Activated naive CD8-positive, alpha-beta T cell treated with anti-CD3 and anti-CD28 coated beads, Interleukin-2, amount 10 ng/mL, durations not matched to agents 7 days and 5 days (primary cell): ENCODE data around the gene VPS52. TPM values are rescaled to one million over a fixed set of nuclear protein-coding genes. Genes with fewer than 3 reads are reported as not detected.
"Not testable (repeated sequence)": the region's sequence is repeated elsewhere in the genome, so short reads cannot be mapped to it uniquely, and the experiment has no call there.

Source experiments
- ATAC-seq: fragments of 150-1000 bp; cut with Tn5 transposase; one replicate; pipeline ENCODE4 v1.10.0; 2021; ENCODE audit warnings: low read depth, moderate library complexity
- POLR2A ChIA-PET: fragments of 350-600 bp; sonication (Branson Sonifier 250); formaldehyde crosslinking; loops from one replicate; lab custom pipeline; 2021; ENCODE audit warnings: antibody characterized with exemption; lab: Charles Lee
- DNase-seq: peaks from one replicate; pipeline ENCODE4 v3.0.0; 2021
- H3K27ac Mint-ChIP-seq: one replicate; pipeline ENCODE4 v1.8.0; 2022; ENCODE audit warnings: mild to moderate bottlenecking, mixed read lengths
- H3K27me3 Mint-ChIP-seq: one replicate; pipeline ENCODE4 v1.8.0; 2022; ENCODE audit warnings: mild to moderate bottlenecking, moderate library complexity, mixed read lengths
- H3K36me3 Mint-ChIP-seq: one replicate; pipeline ENCODE4 v1.8.0; 2021; ENCODE audit warnings: mild to moderate bottlenecking, mixed read lengths
- H3K4me1 Mint-ChIP-seq: one replicate; pipeline ENCODE4 v1.8.0; 2021; ENCODE audit warnings: mixed read lengths
- H3K4me3 Mint-ChIP-seq: one replicate; pipeline ENCODE4 v1.8.0; 2022; ENCODE audit warnings: mild to moderate bottlenecking, moderate library complexity, mixed read lengths
- H3K9me3 Mint-ChIP-seq: one replicate; pipeline ENCODE4 v1.8.0; 2021; ENCODE audit warnings: mixed read lengths
- total RNA-seq, 2 experiments: library from RNA; stranded (reverse); gene quantifications; one replicate each; pipeline ENCODE4 v1.2.3, GENCODE V29; 2021

The VPS52 gene
- total RNA-seq, 2 experiments from 2014 or later = 72.3 to 76.0 TPM

GRCh38 chr6:33249732-33250630 lies 21.7 kb downstream of the VPS52 start:
- peaks cover 14% of the 10 kb centered on the region for H3K36me3 Mint-ChIP-seq
- POLR2A ChIA-PET = interaction anchor here (0.5 to 4.1 kb wide), 15 partner anchors 10 to 279 kb away, joined by 3 to 39 read pairs (median 6); partner anchors contain the start of genes B3GALT4, HSD17B8, PFDN6 and RING1
- peak overlapping the region; percentile 91 for H3K27ac Mint-ChIP-seq
- H3K4me3 Mint-ChIP-seq = peak overlapping the region; percentile 87
- peaks cover 26% of the 10 kb centered on the region for H3K4me1 Mint-ChIP-seq
- H3K9me3 Mint-ChIP-seq = no peaks in the 10 kb centered on the region
- ATAC-seq = peak; percentile 0
- no peak for DNase-seq
- peaks cover 6% of the 10 kb centered on the region for H3K27me3 Mint-ChIP-seq

DNA sequence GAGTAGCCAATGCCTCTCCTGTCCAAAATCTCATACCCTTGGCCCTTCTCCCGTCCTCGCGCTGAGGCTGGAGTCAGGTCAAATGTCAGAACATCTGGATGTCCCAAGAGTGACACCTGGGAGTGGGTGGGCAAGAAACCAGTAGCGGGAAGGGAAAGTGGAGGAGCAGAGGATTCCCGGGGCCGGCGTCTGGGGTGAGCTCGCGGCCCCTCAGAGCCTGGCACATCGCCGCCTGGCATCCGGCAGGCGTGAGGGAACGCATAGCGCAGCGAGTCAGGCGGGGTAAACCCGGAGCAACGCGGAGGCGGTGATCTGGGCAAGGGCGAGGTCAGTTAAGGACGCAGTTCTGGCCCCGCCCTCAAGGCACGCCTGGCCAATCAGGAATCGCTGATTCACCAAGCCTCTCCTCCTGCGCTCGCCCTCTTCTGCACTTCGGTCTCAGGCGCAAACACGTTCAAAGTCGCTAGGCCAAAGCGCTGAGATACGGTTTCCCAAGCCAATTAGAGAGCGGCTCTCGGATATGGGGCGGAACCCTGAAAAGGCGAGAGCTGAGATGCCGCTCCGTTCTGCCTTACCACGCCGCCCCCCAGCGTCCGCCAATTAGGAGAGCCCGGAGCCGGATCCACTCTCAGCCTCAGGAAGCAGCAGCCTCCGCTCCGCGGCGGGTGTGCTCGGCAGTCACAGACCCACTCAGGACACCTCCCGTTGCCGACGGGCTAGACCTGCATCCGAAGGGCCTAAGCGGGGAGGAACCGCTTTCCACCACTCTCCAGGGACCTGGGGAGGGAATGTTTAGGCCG lies 22.5 kb downstream of the VPS52 start:
- Mint-ChIP-seq H3K4me1 (peaks cover 26% of the 10 kb centered on the region), H3K36me3 (peaks cover 14% of the 10 kb centered on the region), H3K9me3 (no peaks in the 10 kb centered on the region), H3K27ac (peak overlapping the region; percentile 91), H3K27me3 (peaks cover 6% of the 10 kb centered on the region), H3K4me3 (peak overlapping the region; percentile 87)
- ATAC-seq = peak; percentile 94
- DNase-seq = peak; percentile 92
- POLR2A ChIA-PET = interaction anchor here (1.0 to 4.1 kb wide), 19 partner anchors 9 to 278 kb away, joined by 3 to 39 read pairs (median 6); partner anchors contain the start of genes B3GALT4, HSD17B8, PFDN6 and RING1

GRCh38 chr6:33248643-33248931 lies 23.1 kb downstream of the VPS52 start:
- Mint-ChIP-seq H3K27ac (peak overlapping the region; percentile 91), H3K4me1 (peaks cover 26% of the 10 kb centered on the region), H3K9me3 (no peaks in the 10 kb centered on the region), H3K27me3 (peaks cover 6% of the 10 kb centered on the region), H3K36me3 (peaks cover 14% of the 10 kb centered on the region), H3K4me3 (peak overlapping the region; percentile 87)
- DNase-seq (no peak), ATAC-seq (no peak)
- POLR2A ChIA-PET = interaction anchor here (0.8 to 4.1 kb wide), 16 partner anchors 9 to 277 kb away, joined by 3 to 39 read pairs (median 6); partner anchors contain the start of genes B3GALT4, PFDN6, RING1 and RPS18

DNA sequence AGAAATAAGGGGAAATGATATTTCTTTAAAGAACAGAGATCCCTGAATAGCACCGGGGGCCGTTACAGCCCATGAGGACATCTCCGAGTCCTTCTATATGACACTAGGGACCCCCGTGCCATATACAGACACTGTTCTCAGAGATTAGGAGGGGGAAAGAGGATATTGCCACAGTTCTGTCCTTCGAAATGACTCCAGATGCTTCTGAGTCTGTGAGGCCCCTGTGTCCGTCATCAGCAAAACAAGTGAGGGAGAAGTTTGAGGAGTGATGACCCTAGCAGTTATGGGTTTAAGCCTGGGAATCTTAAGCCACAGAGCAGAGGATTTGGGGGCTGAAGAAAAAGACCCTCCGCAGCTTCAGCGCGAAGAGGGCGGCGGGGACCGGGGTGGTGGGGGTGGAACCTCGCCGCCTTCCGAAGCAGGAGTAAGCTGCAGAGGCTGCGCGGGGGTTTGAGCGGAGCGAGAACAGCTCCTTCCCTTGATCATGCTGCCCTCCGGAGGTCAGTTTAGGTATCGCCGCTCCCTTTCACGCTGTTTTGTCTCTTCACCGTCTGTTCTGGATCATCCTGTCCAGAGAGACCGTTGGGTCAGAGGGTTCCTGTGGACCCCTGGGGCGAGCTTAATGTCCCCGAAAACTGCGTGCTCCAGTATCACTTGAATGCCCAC lies 23.6 kb downstream of the VPS52 start:
- peak overlapping the region; percentile 87 for H3K4me3 Mint-ChIP-seq
- H3K36me3 Mint-ChIP-seq = peaks cover 14% of the 10 kb centered on the region
- POLR2A ChIA-PET = interaction anchor here (0.7 to 4.1 kb wide), 15 partner anchors 8 to 277 kb away, joined by 3 to 39 read pairs (median 5); partner anchors contain the start of genes B3GALT4, RING1, RPS18 and RXRB
- H3K4me1 Mint-ChIP-seq = peaks cover 29% of the 10 kb centered on the region
- DNase-seq (peak; percentile 92), ATAC-seq (peak; percentile 31)
- peak overlapping the region; percentile 91 for H3K27ac Mint-ChIP-seq
- no peaks in the 10 kb centered on the region for H3K9me3 Mint-ChIP-seq
- peaks cover 8% of the 10 kb centered on the region for H3K27me3 Mint-ChIP-seq

GRCh38 chr6:33243476-33243875 lies 28.2 kb downstream of the VPS52 start:
- no peaks in the 10 kb centered on the region for H3K9me3 Mint-ChIP-seq
- DNase-seq (no peak), ATAC-seq (no peak)
- peaks cover 18% of the 10 kb centered on the region for H3K27me3 Mint-ChIP-seq
- H3K4me1 Mint-ChIP-seq = peaks cover 18% of the 10 kb centered on the region
- no peaks in the 10 kb centered on the region for H3K36me3 Mint-ChIP-seq
- no peak overlapping the region for H3K27ac Mint-ChIP-seq
- POLR2A ChIA-PET = no interaction called here
- H3K4me3 Mint-ChIP-seq = no peak overlapping the region

DNA sequence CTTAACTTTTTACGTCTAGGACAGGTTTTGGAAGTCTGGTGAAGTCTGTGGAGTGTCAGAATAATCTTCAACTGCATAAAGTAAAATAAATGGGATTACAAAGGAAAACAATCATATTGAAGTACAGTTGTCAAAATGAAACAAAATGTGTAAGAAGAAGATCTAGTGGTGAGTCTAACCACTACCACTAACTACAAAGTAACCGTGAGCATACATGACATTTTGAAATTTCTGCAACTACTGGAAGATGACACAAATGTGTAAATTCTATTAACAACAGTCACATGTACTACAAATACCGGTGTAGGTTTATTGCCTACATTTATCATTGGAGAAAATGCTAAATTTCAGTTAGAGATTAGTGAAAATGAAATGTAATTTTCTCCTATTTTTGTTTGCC lies 29.7 kb downstream of the VPS52 start:
- Mint-ChIP-seq H3K9me3 (no peaks in the 10 kb centered on the region), H3K36me3 (no peaks in the 10 kb centered on the region), H3K27ac (peak overlapping the region; percentile 36), H3K27me3 (peaks cover 28% of the 10 kb centered on the region), H3K4me1 (peaks cover 14% of the 10 kb centered on the region), H3K4me3 (peak overlapping the region; percentile 53)
- POLR2A ChIA-PET = interaction anchor here (0.6 to 1.3 kb wide), 2 partner anchors 20 to 36 kb away, joined by 3 to 4 read pairs; no protein-coding TSS in a partner anchor
- DNase-seq (no peak), ATAC-seq (peak; percentile 72)

- ATAC-seq (no peak), DNase-seq (no peak)
- Mint-ChIP-seq H3K9me3 (no peaks in the 10 kb centered on the region), H3K4me3 (no peak overlapping the region), H3K36me3 (no peaks in the 10 kb centered on the region), H3K4me1 (peaks cover 11% of the 10 kb centered on the region), H3K27ac (no peak overlapping the region), H3K27me3 (peaks cover 28% of the 10 kb centered on the region)
- POLR2A ChIA-PET = interaction anchor here (0.6 kb wide), 1 partner anchor 18 kb away, joined by 6 read pairs; no protein-coding TSS in a partner anchor
Measured at GRCh38 chr6:33237741-33238140, 33.9 kb downstream of the VPS52 start.

DNA sequence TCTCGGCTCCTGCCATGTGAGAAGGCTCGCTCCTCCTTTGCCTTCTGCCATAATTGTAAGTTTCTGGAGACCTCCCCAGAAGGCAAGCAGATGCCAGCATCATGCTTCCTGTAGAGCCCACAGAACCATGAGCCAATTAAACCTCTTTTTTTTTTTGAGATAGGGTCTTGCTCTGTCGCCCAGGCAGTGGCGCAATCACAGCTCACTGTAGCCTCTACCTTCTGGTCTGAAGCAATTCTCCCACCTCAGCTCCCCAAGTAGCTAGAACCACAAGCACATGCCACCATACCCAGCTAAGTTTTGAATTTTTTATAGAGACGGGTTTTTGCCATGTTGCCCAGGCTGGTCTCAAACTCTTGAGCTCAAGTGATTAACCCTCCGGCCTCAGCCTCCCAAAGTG lies 34.8 kb downstream of the VPS52 start:
- Mint-ChIP-seq H3K4me1 (peaks cover 4% of the 10 kb centered on the region), H3K27me3 (peaks cover 25% of the 10 kb centered on the region), H3K9me3 (no peaks in the 10 kb centered on the region), H3K27ac (no peak overlapping the region), H3K36me3 (no peaks in the 10 kb centered on the region), H3K4me3 (no peak overlapping the region)
- ATAC-seq = no peak
- POLR2A ChIA-PET = interaction anchor here (1.0 kb wide), 1 partner anchor 18 kb away, joined by 3 read pairs; no protein-coding TSS in a partner anchor
- DNase-seq = no peak

- Mint-ChIP-seq H3K27ac (no peak overlapping the region), H3K36me3 (no peaks in the 10 kb centered on the region), H3K4me1 (peaks cover 3% of the 10 kb centered on the region), H3K9me3 (no peaks in the 10 kb centered on the region), H3K4me3 (no peak overlapping the region), H3K27me3 (peaks cover 27% of the 10 kb centered on the region)
- DNase-seq (no peak), ATAC-seq (no peak)
- POLR2A ChIA-PET = interaction anchor here (1.0 kb wide), 1 partner anchor 19 kb away, joined by 3 read pairs; no protein-coding TSS in a partner anchor
Measured at GRCh38 chr6:33236328-33236727, 35.3 kb downstream of the VPS52 start.

DNA sequence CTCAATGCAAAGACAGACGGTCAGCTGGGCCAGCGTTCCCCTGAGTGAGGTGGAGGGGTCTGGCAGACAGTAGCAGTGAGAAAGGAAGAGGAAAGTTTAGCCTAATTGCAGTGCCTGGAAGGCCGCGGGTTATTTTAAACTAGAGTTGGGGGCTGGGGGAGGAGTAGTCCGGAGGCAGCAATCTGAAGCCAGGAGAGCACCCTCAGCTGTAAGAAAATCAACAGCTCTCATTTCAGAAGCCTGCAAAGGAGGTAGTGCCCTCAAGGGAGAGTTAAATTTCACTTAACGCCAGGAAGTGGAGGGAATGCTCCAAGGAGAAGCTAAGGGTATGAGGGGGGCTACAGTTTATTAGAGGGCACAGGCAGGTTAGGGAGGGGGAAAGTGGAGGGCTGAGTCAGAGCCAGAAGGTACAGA lies 36.4 kb downstream of the VPS52 start:
- Mint-ChIP-seq H3K4me3 (no peak overlapping the region), H3K27me3 (peaks cover 28% of the 10 kb centered on the region), H3K36me3 (no peaks in the 10 kb centered on the region), H3K4me1 (peaks cover 1% of the 10 kb centered on the region), H3K27ac (no peak overlapping the region), H3K9me3 (no peaks in the 10 kb centered on the region)
- ATAC-seq = no peak
- POLR2A ChIA-PET = interaction anchor here (0.6 kb wide), 1 partner anchor 175 kb away, joined by 3 read pairs; no protein-coding TSS in a partner anchor
- no peak for DNase-seq

DNA sequence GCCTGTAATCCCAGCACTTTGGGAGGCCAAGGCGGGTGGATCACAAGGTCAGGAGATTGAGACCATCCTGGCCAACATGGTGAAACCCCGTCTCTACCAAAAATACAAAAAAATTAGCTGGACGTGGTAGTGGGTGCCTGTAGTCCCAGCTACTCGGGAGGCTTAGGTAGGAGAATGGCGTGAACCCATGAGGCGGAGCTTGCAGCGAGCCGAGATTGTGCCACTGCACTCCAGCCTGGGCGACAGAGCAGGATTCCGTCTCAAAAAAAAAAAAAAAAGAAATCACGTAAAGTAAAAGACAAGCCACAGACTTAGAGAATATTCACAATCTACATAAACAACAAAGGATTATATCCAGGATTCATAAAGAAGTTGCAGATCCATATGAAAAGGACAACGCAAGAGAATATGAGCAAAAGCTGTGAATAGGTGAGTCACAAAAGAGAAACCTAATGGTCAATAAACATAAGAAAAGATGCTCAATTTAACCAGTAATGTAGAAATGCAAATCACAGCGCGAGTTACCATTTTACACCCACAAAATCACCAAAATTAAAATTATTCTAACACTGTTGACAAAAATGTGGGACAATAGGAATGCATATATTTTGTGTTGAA lies 45.1 kb downstream of the VPS52 start:
- ATAC-seq, H3K27ac Mint-ChIP-seq, H3K9me3 Mint-ChIP-seq, H3K4me3 Mint-ChIP-seq, H3K36me3 Mint-ChIP-seq, POLR2A ChIA-PET, H3K4me1 Mint-ChIP-seq, DNase-seq: not testable (repeated sequence)
- H3K27me3 Mint-ChIP-seq = peaks cover 60% of the 10 kb centered on the region

- ATAC-seq = no peak
- H3K4me3 Mint-ChIP-seq = no peak overlapping the region
- H3K4me1 Mint-ChIP-seq = peaks cover 26% of the 10 kb centered on the region
- H3K9me3 Mint-ChIP-seq = no peaks in the 10 kb centered on the region
- peaks cover 28% of the 10 kb centered on the region for H3K27me3 Mint-ChIP-seq
- POLR2A ChIA-PET = interaction anchor here (0.8 kb wide), 1 partner anchor 9 kb away, joined by 3 read pairs; no protein-coding TSS in a partner anchor
- H3K27ac Mint-ChIP-seq = no peak overlapping the region
- DNase-seq = no peak
- no peaks in the 10 kb centered on the region for H3K36me3 Mint-ChIP-seq
Measured at GRCh38 chr6:33217681-33218080, 54.0 kb downstream of the VPS52 start.
